Endothelial cell of umbilical vein (primary cell): ENCODE measurements around the gene SESTD1.

Source experiments
- EZH2 ChIP-seq: IDR thresholded peaks from 2 replicates; pipeline ENCODE4 v1.6.1; 2012; ENCODE audit warnings: borderline replicate concordance, low read depth, mild to moderate bottlenecking, moderate library complexity, low read length, inconsistent platforms; ENCODE audit not compliant: severe bottlenecking
- POLR2A ChIP-seq: IDR thresholded peaks from 2 replicates; pipeline ENCODE4 v1.6.1; 2012; ENCODE audit warnings: low read depth, mild to moderate bottlenecking, control low read depth, low read length
- TF ChIP-seq, protein P1 (sequence below), 2 donors: IDR thresholded peaks; 1 replicate in 1 of 2; 2 replicates in 1 of 2; pipeline ENCODE4 v1.5.1; 2011; ENCODE audit warnings: low read length in 2 of 2, mild to moderate bottlenecking in 2 of 2, moderate library complexity in 2 of 2, control low read depth in 1 of 2, inconsistent platforms in 1 of 2, low read depth in 1 of 2; ENCODE audit not compliant: insufficient read depth in 1 of 2; ENCODE audit errors: extremely low read depth in 1 of 2

DNA sequence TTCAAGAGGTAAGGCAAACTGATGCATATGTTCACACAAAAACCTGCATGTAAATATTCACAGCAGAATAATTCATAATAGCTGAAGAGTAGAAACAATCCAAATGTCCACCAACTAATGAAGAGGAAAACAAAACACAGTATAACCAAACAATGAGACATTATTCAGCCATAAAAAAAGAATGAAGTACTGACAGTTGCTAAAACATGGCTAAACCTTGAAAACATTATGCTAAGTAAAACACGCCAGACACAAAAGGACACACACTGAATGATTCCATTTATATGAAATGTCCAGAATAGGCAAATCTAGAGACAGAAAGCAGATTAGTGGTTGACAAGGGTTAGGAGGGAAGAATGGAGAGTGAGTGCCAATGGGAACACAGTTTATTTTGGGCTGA lies 86.9 kb downstream of the SESTD1 start:
- TF ChIP-seq, protein P1, sequence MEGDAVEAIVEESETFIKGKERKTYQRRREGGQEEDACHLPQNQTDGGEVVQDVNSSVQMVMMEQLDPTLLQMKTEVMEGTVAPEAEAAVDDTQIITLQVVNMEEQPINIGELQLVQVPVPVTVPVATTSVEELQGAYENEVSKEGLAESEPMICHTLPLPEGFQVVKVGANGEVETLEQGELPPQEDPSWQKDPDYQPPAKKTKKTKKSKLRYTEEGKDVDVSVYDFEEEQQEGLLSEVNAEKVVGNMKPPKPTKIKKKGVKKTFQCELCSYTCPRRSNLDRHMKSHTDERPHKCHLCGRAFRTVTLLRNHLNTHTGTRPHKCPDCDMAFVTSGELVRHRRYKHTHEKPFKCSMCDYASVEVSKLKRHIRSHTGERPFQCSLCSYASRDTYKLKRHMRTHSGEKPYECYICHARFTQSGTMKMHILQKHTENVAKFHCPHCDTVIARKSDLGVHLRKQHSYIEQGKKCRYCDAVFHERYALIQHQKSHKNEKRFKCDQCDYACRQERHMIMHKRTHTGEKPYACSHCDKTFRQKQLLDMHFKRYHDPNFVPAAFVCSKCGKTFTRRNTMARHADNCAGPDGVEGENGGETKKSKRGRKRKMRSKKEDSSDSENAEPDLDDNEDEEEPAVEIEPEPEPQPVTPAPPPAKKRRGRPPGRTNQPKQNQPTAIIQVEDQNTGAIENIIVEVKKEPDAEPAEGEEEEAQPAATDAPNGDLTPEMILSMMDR (IDR thresholded peaks at IDR 0.05; ENCODE audit: extremely low read depth in 1 of 2, insufficient read depth in 1 of 2, low read depth in 1 of 2, low read length in 2 of 2): no peak
- no peak for TF ChIP-seq POLR2A
- TF ChIP-seq EZH2: no peak
